Pancreas (tissue), 10 donors: ENCODE measurements around the gene PAX6. TPM values are rescaled to one million over a fixed set of nuclear protein-coding genes. Genes with fewer than 3 reads are reported as not detected.
A peak's percentile ranks its signal among the peaks of the same experiment; 100 is the strongest.

Experiments used
- ATAC-seq, 4 donors: fragments of 200-7000 bp; cut with Tn5 transposase; one replicate each; pipeline versions ENCODE4 v1.8.0 to v1.9.1; 2020; ENCODE audit warnings: mild to moderate bottlenecking in 4 of 4, moderate library complexity in 4 of 4
- DNase-seq, 6 donors: peaks; one replicate each; pipeline ENCODE4 v3.0.0-alpha.2; 2020
- FAIRE-seq: peaks from 2 replicates; lab custom pipeline; 2012; peaks lifted over from hg19 to GRCh38; lab: Jason Lieb, UNC
- H3K27ac ChIP-seq, 4 donors: fragments of 200-600 bp; sonication (generic); 1 replicate in 3 of 4; 2 replicates in 1 of 4; pipeline versions ENCODE4 v1.5.0 to v1.8.0; 2020
- H3K27me3 ChIP-seq, 4 donors: fragments of 200-600 bp; one replicate each; pipeline ENCODE4 v1.8.0; 2021
- H3K36me3 ChIP-seq, 3 donors: fragments of 200-600 bp; sonication (generic) in 1 of 3; one replicate each; pipeline versions ENCODE4 v1.5.0 to v1.8.0; 2020 to 2021
- H3K4me1 ChIP-seq, 3 donors: fragments of 200-600 bp; one replicate each; pipeline ENCODE4 v1.8.0; 2021
- H3K4me3 ChIP-seq, 4 donors: fragments of 200-600 bp; sonication (generic) in 2 of 4; one replicate each; pipeline versions ENCODE4 v1.5.0 to v1.8.0; 2020 to 2021
- H3K9me3 ChIP-seq, 4 donors: fragments of 200-600 bp; one replicate each; pipeline ENCODE4 v1.8.0; 2021
- WGBS, 2 donors: extraction: QIAGEN DNeasy Blood & Tissue Kit; methylation state at CpG; one replicate each; pipeline ENCODE4 v1.1.7; 2013; 5-methylcytosine and 5-hydroxymethylcytosine counted together
- intact Hi-C, 3 donors: fragments of 100-400 bp; cut with DNase I; formaldehyde crosslinking; loops; one replicate each; pipeline versions ENCODE4 v1.11.1 to v1.14.2; 2022
- polyA plus RNA-seq, 2 donors: library from polyadenylated mRNA; stranded (reverse); fragments of 200-250 nt; gene quantifications; one replicate each; pipeline ENCODE4 v1.2.3, GENCODE V29; 2013
- total RNA-seq, 6 donors: library from RNA; stranded (reverse); fragmentation: NEBNext Ultra II Directional in 4 of 6; extraction: Animal tissue kit (Norgen Biotek cat#: 25700) in 4 of 6; gene quantifications; one replicate each; pipeline versions ENCODE4 v1.2.1 to v1.2.4, GENCODE V29; 2021 to 2023
- TF ChIP-seq, protein P1 (sequence below), 4 donors: fragments of 200-600 bp; sonication (generic) in 3 of 4; IDR thresholded peaks; one replicate each; pipeline versions ENCODE4 v1.5.0 to v1.8.0; 2021; ENCODE audit warnings: antibody characterized with exemption in 4 of 4
- donor health status: healthy with polysubstance abuse.
- donor health status: DM: no; HTN: no; CAD: no; lungs with moderate emphysema.
- donor health status: DM: no; HTN: no; CAD: no.
- donor health status: control.
- donor health status: control.
- donor health status: Bipolar disorder and iron deficiency.
- donor health status: DM: yes; HTN: yes; CAD: no.
- donor health status: DM: no; HTN: no; CAD: no.
- donor health status: DM: no; HTN: no; CAD: no.
- donor health status: DM: yes; HTN: yes; CAD: no.

Gene PAX6
- total and polyA plus RNA-seq, 8 donors: 2.0 to 75.0 (median 9.3) TPM

GRCh38 chr11:31768749-31769640 is 42.1 kb downstream of the PAX6 start:
- FAIRE-seq: no peak
- WGBS, 2 donors: 87 to 92% methylated on average over 9 of the region's 9 CpGs
- Histone ChIP-seq H3K4me1 (no peaks in the 10 kb centered on the region), H3K36me3 (no peaks in the 10 kb centered on the region), H3K27ac (no peak overlapping the region), H3K4me3 (no peak overlapping the region), H3K9me3 (no peaks in the 10 kb centered on the region), H3K27me3 (no peaks in the 10 kb centered on the region)
- intact Hi-C loops: no loop called here
- TF ChIP-seq, protein P1, sequence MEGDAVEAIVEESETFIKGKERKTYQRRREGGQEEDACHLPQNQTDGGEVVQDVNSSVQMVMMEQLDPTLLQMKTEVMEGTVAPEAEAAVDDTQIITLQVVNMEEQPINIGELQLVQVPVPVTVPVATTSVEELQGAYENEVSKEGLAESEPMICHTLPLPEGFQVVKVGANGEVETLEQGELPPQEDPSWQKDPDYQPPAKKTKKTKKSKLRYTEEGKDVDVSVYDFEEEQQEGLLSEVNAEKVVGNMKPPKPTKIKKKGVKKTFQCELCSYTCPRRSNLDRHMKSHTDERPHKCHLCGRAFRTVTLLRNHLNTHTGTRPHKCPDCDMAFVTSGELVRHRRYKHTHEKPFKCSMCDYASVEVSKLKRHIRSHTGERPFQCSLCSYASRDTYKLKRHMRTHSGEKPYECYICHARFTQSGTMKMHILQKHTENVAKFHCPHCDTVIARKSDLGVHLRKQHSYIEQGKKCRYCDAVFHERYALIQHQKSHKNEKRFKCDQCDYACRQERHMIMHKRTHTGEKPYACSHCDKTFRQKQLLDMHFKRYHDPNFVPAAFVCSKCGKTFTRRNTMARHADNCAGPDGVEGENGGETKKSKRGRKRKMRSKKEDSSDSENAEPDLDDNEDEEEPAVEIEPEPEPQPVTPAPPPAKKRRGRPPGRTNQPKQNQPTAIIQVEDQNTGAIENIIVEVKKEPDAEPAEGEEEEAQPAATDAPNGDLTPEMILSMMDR (IDR thresholded peaks at IDR 0.05): no peak
- DNase-seq: no peak
- ATAC-seq: peak in 3 of 4 donors; percentile 27 to 80 (median 53)

- intact Hi-C loops: no loop called here
- 97% methylated on average over 2 of the region's 2 CpGs for WGBS, 2 donors
- Histone ChIP-seq H3K4me3 (no peak overlapping the region), H3K27ac (no peak overlapping the region), H3K36me3 (no peaks in the 10 kb centered on the region), H3K9me3 (no peaks in the 10 kb centered on the region), H3K27me3 (no peaks in the 10 kb centered on the region), H3K4me1 (no peaks in the 10 kb centered on the region)
- TF ChIP-seq, protein P1 (IDR thresholded peaks at IDR 0.05): no peak
- FAIRE-seq: no peak
- no peak for ATAC-seq
- DNase-seq: no peak
These were observed 43.4 kb downstream of the PAX6 start for GRCh38 chr11:31767685-31768084.

- no peaks in the 10 kb centered on the region for H3K9me3 ChIP-seq
- TF ChIP-seq, protein P1 (IDR thresholded peaks at IDR 0.05): no peak
- no peak for DNase-seq
- FAIRE-seq: no peak
- H3K4me3 ChIP-seq: no peak overlapping the region
- 95 to 97% methylated on average over 3 of the region's 3 CpGs for WGBS, 2 donors
- intact Hi-C loops: no loop called here
- H3K4me1 ChIP-seq: no peaks in the 10 kb centered on the region
- no peak for ATAC-seq
- no peaks in the 10 kb centered on the region for H3K36me3 ChIP-seq
- no peak overlapping the region for H3K27ac ChIP-seq
- H3K27me3 ChIP-seq: no peaks in the 10 kb centered on the region
These were observed 44.1 kb downstream of the PAX6 start for GRCh38 chr11:31767066-31767465.

- ATAC-seq (no peak), FAIRE-seq (no peak), DNase-seq (no peak)
- Histone ChIP-seq H3K4me3 (no peak overlapping the region), H3K9me3 (no peaks in the 10 kb centered on the region), H3K27ac (no peak overlapping the region), H3K4me1 (no peaks in the 10 kb centered on the region), H3K36me3 (no peaks in the 10 kb centered on the region), H3K27me3 (no peaks in the 10 kb centered on the region)
- WGBS, 2 donors: 84 to 94% methylated on average over 5 of the region's 5 CpGs
- intact Hi-C loops: no loop called here
- TF ChIP-seq, protein P1 (IDR thresholded peaks at IDR 0.05): no peak
These were observed 46.4 kb downstream of the PAX6 start for GRCh38 chr11:31764766-31765165.

DNA sequence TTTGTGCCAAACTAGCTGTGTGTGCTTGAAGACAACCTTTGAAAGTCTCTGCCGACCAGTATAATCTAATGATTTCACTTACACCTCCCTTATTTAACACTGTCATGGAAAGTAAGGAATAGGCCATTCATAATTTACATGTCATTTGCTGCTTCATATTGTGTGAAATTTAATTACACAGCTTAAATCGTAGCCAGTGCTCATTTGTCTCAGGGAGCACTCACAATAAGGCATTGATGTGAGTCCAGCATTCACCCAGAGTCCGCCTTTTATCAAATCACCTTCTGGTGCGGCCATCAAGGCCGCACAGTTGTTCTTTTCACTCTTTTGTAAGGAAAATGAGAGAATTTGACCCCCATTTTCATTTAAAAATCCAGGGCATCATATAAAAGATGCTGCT is 46.9 kb downstream of the PAX6 start:
- H3K4me1 ChIP-seq: no peaks in the 10 kb centered on the region

More for the DNA sequence above, 46.9 kb downstream of the PAX6 start:
- TF ChIP-seq, protein P1 (IDR thresholded peaks at IDR 0.05): no peak
- ATAC-seq: no peak
- Histone ChIP-seq H3K27ac (no peak overlapping the region), H3K27me3 (no peaks in the 10 kb centered on the region), H3K36me3 (no peaks in the 10 kb centered on the region), H3K9me3 (no peaks in the 10 kb centered on the region), H3K4me3 (no peak overlapping the region)
- WGBS, 2 donors: 83 to 90% methylated on average over 5 of the region's 5 CpGs
- no peak for DNase-seq
- no peak for FAIRE-seq
- intact Hi-C loops: no loop called here
